HG02981 (cell line): ENCODE results near the gene TNFRSF6B.

Source experiments
- ATAC-seq: cut with Tn5 transposase; IDR thresholded peaks from one replicate; pipeline ENCODE4 v1.9.1; 2021; ENCODE audit warnings: mild to moderate bottlenecking, moderate library complexity; ENCODE audit not compliant: unreplicated experiment

The TNFRSF6B gene

GRCh38 chr20:63694584-63695423, 1.6 kb upstream of the TNFRSF6B start:
- no peak for ATAC-seq

- no peak for ATAC-seq
Measured at GRCh38 chr20:63695424-63696305, 787 bp upstream of the TNFRSF6B start.

GRCh38 chr20:63696306-63696627, 185 bp upstream of the TNFRSF6B start:
- no peak for ATAC-seq

GRCh38 chr20:63697357-63697867, 960 bp downstream of the TNFRSF6B start:
- ATAC-seq = no peak

- no peak for ATAC-seq
Measured at GRCh38 chr20:63697868-63698545, 1.6 kb downstream of the TNFRSF6B start.

GRCh38 chr20:63698739-63699465, 2.5 kb downstream of the TNFRSF6B start:
- ATAC-seq = no peak

GRCh38 chr20:63699466-63700198, 3.2 kb downstream of the TNFRSF6B start:
- ATAC-seq = no peak

- ATAC-seq = no peak
Measured at GRCh38 chr20:63700199-63701050, 4.0 kb downstream of the TNFRSF6B start.

GRCh38 chr20:63701051-63701328, 4.5 kb downstream of the TNFRSF6B start:
- ATAC-seq = no peak

GRCh38 chr20:63701329-63702035, 5.0 kb downstream of the TNFRSF6B start:
- no peak for ATAC-seq

- ATAC-seq = no peak
Measured at GRCh38 chr20:63702036-63702665, 5.7 kb downstream of the TNFRSF6B start.

GRCh38 chr20:63702751-63703470, 6.5 kb downstream of the TNFRSF6B start:
- ATAC-seq = no peak

GRCh38 chr20:63703471-63703975, 7.1 kb downstream of the TNFRSF6B start:
- no peak for ATAC-seq

- ATAC-seq = no peak
Measured at GRCh38 chr20:63703976-63704748, 7.7 kb downstream of the TNFRSF6B start.

- ATAC-seq = no peak
Measured at GRCh38 chr20:63704749-63705117, 8.3 kb downstream of the TNFRSF6B start.

- no peak for ATAC-seq
Measured at GRCh38 chr20:63705232-63706026, 9.0 kb downstream of the TNFRSF6B start.
